ENCODE measurements around the gene BCAS1.

DNA sequence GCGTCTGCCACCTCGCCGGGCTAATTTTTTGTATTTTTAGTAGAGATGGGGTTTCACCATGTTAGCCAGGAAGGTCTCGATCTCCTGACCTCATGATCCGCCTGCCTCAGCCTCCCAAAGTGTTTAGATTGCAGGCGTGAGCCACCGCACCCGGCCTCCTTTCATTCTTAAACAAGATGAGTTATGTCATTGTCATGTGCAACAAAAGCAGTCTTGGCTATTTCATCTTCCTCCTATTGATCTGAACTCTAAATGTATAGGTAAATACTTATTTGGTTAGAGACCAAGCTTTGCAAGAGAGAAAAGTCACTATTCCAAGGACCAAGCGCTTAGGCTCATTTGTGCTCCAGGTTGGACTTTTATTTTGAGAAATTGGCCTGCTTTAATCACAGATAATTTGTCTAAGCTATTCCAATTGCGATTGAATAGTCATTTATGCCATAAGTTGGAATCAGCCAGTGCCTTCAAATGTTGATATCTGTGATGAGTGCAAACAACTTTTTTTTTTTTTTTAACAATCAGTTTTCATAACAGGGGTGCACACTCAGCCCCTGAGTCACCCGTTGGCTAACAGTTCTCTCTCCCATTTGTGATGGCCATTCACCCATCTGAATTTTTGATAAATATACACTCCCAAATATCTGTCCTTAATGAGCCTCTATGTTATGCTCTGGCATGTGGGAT lies 167.3 kb downstream of the BCAS1 start:
- TF ChIP-seq, protein P1, sequence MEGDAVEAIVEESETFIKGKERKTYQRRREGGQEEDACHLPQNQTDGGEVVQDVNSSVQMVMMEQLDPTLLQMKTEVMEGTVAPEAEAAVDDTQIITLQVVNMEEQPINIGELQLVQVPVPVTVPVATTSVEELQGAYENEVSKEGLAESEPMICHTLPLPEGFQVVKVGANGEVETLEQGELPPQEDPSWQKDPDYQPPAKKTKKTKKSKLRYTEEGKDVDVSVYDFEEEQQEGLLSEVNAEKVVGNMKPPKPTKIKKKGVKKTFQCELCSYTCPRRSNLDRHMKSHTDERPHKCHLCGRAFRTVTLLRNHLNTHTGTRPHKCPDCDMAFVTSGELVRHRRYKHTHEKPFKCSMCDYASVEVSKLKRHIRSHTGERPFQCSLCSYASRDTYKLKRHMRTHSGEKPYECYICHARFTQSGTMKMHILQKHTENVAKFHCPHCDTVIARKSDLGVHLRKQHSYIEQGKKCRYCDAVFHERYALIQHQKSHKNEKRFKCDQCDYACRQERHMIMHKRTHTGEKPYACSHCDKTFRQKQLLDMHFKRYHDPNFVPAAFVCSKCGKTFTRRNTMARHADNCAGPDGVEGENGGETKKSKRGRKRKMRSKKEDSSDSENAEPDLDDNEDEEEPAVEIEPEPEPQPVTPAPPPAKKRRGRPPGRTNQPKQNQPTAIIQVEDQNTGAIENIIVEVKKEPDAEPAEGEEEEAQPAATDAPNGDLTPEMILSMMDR (IDR thresholded peaks at IDR 0.05; ENCODE audit: insufficient read depth, low read length): no peak
- no peak for TF ChIP-seq POLR2AphosphoS5 (IDR thresholded peaks at IDR 0.05; ENCODE audit: low read depth)
